ENCODE measurements around the gene MBNL2.

The MBNL2 gene

GRCh38 chr13:97255515-97256021, 33.4 kb downstream of the MBNL2 start:
- DNase-seq, result no peak

GRCh38 chr13:97256343-97256783, 34.2 kb downstream of the MBNL2 start:
- no peak for DNase-seq

GRCh38 chr13:97257228-97257755, 35.2 kb downstream of the MBNL2 start:
- no peak for DNase-seq

- DNase-seq, result peak; percentile 9
Observed at GRCh38 chr13:97257800-97258799, 36.0 kb downstream of the MBNL2 start.

DNA sequence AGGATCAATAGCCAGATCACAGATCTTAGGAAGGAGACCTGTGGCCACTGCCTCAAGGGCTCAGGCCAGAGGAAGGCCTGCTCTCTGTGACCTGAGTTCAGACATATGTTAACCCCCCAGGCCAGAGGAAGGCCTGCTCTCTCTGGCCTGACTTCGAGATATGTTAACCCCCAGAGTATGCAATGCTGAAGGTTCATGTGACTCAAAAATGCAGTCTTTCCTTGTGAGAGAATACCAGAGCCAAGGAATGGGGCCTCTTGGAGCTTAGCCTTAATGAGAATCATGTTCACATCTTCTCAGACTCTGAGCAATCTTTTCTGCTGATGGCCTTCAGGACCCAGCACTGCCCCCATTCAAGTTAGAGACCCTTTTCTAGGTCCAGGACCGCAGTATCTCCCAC, 36.7 kb downstream of the MBNL2 start:
- DNase-seq, result no peak

DNA sequence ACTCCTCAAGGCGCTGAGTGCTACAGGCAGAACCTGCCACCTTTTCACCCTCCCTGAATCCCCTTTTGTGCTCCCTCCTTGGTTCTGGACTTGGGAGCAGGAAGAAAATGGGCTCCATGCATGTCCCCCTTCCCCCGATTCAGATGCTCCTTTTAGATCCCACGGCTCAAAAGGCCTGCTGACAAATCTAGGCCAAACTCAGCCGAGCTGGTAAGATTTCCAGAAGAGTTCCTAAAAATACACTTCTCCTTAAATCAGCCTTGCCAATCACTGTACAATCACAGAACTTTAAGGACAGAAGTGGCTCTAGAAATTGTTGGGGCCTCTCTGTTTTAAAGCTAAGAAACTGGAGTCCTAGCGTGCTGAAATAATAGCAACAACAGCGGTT, 37.3 kb downstream of the MBNL2 start:
- DNase-seq, result no peak

DNA sequence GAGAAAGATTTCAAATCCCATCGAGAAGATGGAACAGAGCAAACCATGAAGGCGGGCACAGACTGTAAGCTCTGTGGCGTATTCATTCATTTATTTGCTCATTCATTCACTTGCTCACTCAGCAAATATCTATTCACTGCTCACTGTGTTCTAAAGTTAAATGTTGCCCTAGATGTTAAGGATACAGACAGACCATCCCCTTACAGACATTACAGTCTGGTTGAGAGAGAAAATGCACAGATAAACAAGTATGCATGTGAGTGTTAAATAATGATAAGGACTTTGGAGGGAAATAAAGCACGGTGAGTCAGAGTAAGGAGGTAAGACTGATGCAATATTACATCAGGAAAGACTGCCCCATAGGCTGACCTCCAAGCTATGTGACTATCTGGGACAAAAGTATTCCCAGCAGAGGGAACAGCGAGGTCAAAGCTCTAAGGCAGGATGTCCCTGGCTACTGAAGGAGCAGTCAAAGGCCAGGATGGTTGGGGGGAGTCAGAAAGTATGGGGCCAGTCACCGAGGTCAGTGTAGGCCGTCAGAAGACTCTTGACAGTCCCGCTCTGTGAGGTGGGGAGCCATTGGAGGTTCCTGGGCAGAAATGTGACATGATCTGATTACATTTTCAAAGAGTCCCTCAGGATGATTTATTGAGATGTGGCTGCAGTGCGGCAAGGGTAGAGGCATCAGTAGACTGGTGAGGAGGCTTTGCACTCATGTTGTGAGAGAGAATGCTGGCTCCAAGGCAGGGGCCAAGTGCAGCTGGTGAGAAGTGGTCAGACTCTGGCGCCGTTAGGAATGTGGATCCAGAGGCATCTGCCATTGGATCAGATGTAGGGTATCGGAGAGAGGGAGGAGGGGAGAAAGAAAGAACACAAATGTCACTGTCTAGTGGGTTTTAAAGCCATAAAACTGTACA, 37.9 kb downstream of the MBNL2 start:
- no peak for DNase-seq

- no peak for DNase-seq
Observed at GRCh38 chr13:97261254-97262005, 39.3 kb downstream of the MBNL2 start.

DNA sequence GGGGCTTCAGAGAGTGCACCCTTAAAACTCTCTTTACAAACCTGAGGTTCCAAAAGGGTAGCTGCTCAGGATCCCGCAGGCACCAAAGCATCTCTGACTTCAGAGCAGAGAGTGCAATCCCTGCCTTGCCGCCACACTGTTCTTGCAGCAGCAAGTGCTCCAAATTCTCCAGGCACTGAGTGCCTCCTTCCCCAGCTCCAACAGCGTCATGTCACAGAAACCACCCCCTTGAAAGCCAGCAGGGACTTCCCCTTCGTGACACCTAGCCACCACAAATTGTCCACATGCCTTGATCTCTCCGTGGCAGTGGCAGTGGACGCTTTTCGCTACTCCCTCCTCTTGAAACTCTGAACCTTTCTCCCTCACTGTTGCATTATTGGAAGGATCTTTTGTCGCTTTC, 39.9 kb downstream of the MBNL2 start:
- no peak for DNase-seq

DNA sequence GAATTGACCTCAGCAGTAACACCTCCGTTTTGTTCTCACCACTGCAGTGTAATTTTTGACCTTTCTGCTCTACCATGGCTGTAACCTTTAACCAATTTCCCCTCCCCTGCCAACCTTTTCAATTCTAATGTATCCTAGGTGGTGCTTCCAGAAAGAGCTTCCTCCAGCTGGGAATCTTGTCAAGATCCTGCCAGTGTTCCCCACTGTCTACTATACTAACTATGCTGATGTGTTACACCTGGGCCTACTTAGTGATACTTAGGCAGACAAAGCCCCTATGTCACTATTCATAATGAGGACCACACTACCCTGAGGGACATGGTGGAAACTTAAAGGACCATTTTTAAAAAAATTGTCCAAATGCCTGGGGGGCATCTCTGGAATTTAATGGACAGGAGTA, 41.0 kb downstream of the MBNL2 start:
- DNase-seq, result no peak

DNA sequence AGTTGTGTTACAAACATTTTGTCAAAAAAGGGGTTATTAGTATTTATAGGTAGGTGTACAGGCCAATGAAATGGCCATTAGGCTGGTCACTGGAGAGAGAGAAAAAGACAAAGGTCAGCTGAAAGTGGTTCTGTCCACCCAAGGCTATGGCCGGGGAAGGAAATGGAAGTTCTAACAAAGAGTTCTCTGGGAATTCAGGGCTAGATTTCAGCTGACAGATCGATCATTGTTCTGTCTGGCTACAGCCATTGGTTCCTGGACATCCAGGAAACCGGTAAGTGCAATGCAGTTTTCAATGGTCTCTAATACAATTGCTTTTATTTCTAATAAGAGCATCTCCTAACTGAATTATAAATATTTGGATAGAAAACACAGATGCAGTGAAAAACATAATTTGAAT, 42.5 kb downstream of the MBNL2 start:
- no peak for DNase-seq

DNA sequence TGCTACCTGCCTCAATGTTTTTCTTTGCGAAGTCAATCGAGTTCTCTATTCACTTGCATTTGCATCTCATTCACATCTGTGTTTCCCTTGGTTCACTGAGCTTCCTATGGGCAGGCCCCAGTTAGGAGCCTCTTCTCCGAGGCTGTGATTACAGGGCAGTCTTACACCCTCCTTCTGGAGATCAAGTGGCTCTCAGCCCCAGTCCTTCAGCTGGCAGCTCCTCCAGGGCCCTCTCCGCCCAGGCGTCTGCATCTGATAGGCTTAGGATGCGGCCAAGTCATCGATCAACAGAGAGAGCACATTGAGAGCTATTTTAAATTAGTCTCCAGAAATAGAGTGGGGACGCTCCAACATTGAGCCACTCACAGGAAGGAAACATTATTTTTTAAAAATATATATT, 44.2 kb downstream of the MBNL2 start:
- no peak for DNase-seq

- no peak for DNase-seq
Observed at GRCh38 chr13:97266772-97267417, 44.8 kb downstream of the MBNL2 start.

- no peak for DNase-seq
Observed at GRCh38 chr13:97267418-97268059, 45.4 kb downstream of the MBNL2 start.

DNA sequence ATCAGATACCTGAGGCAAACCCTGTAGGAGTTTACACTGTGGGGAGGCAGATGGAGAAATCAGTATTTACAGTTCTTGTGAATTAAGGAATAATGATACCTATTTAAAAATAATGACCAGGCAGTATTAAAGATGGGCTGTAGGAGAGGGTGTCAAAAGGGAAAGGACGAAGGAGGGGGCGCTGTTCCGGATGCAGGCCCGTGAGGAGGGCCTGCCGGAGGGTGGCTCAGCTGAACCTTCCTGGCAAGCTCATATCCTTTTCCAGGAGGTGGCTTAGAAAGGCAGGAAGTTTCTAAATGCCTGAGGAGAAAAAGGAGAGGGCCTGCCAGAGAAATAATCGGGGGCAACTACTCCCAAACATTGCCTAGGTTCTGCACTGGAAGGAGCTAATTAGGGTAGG, 46.6 kb downstream of the MBNL2 start:
- no peak for DNase-seq

DNA sequence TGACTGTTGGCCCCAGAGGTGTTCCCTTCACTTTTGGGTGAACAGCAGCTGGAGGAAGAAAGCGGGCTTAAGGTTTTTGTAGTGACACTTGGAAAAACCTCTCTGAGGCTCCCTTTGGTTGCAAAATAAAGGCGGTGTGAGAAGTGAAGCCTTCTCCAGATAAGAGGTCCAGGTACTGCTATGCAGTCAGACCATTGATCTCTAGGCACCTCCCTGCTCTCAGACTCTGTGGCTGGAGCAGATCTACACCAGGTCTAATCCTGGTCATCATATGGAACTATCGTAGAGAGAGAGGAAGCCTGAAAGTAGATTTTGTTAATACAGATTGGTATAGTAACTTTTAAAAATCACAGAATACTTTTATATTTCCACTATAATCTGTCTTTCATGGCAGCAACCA, 47.5 kb downstream of the MBNL2 start:
- no peak for DNase-seq

DNA sequence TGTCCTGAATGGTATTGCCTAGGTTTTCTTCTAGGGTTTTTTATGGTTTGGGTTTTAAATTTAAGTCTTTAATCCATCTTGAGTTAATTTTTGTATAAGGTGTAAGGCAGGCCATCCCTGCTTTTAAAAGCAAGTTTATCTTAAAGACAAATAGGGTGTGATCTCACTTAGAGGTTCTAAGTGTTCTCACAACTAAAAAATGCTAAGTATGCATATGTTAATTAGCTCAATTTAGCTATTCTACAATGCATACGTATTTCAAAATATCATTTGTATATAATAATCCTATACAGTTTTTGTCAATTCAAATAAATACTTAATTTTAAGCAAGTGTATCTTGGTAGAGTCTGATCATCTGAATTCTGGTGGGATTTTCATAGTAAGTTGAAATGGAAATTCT, 50.4 kb downstream of the MBNL2 start:
- no peak for DNase-seq

- DNase-seq, result no peak
Observed at GRCh38 chr13:97273341-97273831, 51.3 kb downstream of the MBNL2 start.

DNA sequence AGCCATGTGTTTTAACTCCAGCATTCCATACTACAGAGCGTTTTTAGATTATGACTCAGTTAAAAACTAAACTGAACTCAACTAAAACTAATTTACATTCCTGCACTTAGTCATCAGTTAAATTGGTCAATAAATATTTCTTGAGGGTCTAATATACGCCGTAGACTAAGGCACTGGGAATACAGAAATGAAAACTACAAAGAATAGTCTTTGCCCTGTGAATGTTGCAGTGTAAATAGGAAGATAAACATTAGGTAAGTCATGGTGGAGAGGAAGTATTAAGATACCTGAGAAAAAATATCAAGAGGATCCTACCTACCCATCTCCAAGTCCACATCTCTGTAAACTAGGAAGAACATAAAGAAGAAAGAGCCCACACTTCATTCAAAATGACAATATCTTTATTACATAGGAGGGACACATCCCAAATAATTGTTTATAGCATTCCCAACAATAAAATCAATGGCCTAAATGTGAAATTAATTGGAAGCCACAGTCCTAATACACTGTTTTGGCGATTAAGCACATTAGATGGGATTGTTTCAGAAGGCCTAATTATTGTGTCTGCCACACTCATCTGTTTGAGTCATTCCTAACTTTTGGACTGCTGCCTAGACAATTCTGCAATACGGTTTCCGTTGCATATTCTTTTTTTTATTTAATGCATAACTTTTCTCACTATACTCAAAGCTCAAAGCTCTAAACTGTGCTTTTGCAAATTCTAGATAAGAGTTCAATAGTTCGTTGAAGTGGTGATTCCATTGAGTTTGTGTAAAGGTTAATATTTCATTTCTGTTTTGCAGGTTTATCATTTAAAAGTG, 52.9 kb downstream of the MBNL2 start:
- DNase-seq, result no peak

All from NK-92 treated with Interleukin-12 subunit alpha and Interleukin-12 subunit beta, amount 100 ng/mL, for 24 hours (cell line).